ENCODE measurements around the gene UNCX.
"Not testable (repeated sequence)": the region's sequence is repeated elsewhere in the genome, so short reads cannot be mapped to it uniquely, and the experiment has no call there.

UNCX gene

GRCh38 chr7:1259621-1260243 lies 27.1 kb downstream of the UNCX start:
- DNase-seq, result no peak

GRCh38 chr7:1260244-1260635 lies 27.6 kb downstream of the UNCX start:
- no peak for DNase-seq

GRCh38 chr7:1261036-1261435 lies 28.4 kb downstream of the UNCX start:
- DNase-seq, result not testable (repeated sequence)

- DNase-seq, result no peak
Measured at GRCh38 chr7:1262441-1262840, 29.8 kb downstream of the UNCX start.

- no peak for DNase-seq
Measured at GRCh38 chr7:1263391-1263951, 30.8 kb downstream of the UNCX start.

- DNase-seq, result no peak
Measured at GRCh38 chr7:1264345-1265280, 31.9 kb downstream of the UNCX start.

- no peak for DNase-seq
Measured at GRCh38 chr7:1267016-1267900, 34.6 kb downstream of the UNCX start.

- DNase-seq, result no peak
Measured at GRCh38 chr7:1268076-1268815, 35.6 kb downstream of the UNCX start.

- DNase-seq, result no peak
Measured at GRCh38 chr7:1268866-1269265, 36.2 kb downstream of the UNCX start.

- no peak for DNase-seq
Measured at GRCh38 chr7:1269336-1269890, 36.7 kb downstream of the UNCX start.

GRCh38 chr7:1270181-1270580 lies 37.5 kb downstream of the UNCX start:
- no peak for DNase-seq

- no peak for DNase-seq
Measured at GRCh38 chr7:1271046-1271445, 38.4 kb downstream of the UNCX start.

GRCh38 chr7:1271656-1272055 lies 39.0 kb downstream of the UNCX start:
- no peak for DNase-seq

- not testable (repeated sequence) for DNase-seq
Measured at GRCh38 chr7:1272136-1272535, 39.5 kb downstream of the UNCX start.

- DNase-seq, result no peak
Measured at GRCh38 chr7:1274121-1274875, 41.6 kb downstream of the UNCX start.

- DNase-seq, result no peak
Measured at GRCh38 chr7:1274876-1275375, 42.3 kb downstream of the UNCX start.

- no peak for DNase-seq
Measured at GRCh38 chr7:1275451-1276381, 43.0 kb downstream of the UNCX start.

GRCh38 chr7:1276626-1277175 lies 44.0 kb downstream of the UNCX start:
- no peak for DNase-seq

GRCh38 chr7:1278543-1278942 lies 45.9 kb downstream of the UNCX start:
- no peak for DNase-seq

Measured in activated CD8-positive, alpha-beta memory T cell treated with anti-CD3 and anti-CD28 coated beads, Interleukin-2, amount 50 U/mL, for 48 hours (primary cell).